ENCODE measurements around the gene IL23R.

IL23R gene

DNA sequence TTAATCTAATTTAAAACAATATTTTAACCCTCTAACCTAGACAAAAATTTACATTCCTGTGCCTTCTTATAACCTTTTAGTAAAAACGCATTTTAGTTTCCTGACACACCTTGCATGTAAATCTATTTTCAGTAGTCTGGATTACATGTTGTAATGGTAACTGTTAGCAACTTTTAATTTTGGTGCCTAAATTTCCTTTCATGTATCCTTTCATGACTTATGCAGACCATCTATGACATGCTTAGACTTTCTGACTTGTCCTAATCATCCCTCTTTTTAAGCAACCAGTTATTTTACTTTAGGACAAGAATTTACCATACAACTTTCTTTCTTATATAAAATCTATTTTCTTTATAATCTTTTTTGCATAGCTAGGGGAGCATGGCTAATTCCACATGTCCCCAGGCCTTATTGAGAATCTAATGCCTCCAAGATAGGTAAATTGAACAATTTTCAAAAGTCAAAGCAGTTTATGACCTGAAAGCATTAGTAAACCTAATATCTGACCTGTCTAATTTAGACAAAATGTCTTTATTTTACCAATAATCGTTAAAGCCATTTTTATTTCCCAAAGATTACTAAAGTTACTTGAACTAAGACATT, 83.9 kb downstream of the IL23R start:
- DNase-seq = no peak

DNA sequence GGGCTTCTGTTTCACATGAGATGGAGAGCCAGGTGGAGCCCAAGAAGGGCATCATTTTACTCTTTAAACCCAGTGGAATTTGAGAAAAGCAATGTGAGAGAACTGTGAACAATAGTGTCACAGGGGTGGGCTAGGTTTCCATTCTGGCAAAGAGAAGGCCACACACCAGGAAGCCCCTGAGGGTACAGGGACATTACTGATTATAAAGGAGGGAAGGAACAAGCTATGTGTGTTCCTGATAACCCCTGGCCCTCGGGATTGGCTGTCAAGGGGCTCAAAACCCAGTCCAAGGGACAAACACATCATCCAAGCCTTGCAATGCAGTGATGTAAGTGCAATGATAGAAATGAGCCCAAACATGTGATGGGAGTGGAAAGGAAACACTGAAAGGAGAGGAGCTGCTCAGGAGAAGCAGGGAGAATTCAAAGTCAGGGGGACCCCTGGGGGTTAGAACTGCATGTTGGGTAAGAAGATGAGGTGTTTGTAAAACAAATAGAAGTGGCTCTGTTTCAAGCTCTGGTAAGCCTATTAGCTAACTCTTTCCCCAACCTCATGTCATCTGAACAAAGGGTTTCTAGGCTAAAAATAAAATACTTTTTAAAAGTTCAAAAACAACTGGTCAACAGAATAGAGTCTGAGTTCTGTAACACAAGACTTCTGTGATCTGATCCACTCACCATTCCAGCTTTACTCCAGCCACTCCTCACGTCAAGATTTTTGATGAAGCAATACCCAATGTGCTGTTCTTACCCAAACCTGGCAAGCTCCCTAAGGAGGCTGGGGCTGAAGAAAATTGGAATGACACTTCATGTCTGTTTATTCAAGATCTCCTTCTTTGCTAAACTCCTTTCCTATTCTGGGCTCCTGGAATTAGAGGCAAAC, 90.3 kb downstream of the IL23R start:
- no peak for DNase-seq

DNA sequence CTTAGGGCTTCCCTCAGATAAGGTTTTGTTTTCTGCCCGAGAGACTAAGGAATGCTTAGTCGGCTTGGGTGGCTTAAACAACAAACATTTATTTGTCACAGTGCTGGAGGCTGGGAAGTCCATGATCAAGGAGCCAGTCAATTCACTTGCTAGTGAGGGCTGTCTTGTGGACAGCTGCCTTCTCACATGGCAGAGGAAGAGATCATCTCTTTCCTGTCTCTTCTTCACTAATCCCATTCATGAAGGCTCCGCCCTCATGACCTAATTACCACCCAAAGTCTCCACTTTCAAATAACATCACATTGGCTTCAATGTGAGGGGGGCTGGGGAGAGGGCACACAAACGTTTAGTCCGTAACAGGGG, 90.9 kb downstream of the IL23R start:
- DNase-seq = no peak

DNA sequence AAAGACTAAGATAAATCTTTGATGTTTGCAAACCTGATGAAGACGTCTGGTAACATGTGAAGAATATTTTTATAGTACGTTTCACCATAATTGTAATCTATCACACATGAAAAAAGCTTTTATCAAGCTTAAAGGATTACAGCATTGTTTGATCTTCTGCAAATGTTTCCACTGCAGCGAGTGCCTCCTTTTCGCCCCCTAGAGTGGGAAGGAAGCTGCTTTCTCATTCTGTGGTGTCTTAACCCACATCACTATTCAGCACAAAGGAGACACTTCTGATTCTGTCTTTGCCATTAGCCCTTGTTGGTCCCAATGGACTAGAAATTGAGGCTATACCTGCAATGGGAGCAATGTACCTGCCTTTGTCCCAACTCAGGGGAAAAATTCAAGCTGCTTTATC, 95.4 kb downstream of the IL23R start:
- no peak for DNase-seq

DNA sequence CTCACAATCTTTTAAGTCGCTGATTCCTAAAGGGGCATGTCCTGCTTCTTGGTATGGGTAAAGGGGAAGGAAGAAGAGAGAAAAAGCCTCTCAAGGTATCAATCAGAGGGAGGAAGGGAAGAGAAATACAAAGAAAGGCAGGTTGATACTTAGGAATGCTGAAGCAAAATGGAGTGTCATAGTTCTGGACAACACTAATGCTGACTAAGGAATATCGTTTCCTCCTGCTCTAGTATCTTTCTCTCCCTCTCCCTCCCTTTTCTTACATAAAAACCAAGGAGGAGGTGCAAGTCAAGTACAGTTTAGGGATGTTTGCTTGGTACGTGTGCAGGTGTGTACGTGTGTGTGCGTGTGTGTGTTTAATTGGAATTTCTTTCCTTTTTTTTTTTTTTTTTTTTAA, 96.5 kb downstream of the IL23R start:
- DNase-seq = no peak

DNA sequence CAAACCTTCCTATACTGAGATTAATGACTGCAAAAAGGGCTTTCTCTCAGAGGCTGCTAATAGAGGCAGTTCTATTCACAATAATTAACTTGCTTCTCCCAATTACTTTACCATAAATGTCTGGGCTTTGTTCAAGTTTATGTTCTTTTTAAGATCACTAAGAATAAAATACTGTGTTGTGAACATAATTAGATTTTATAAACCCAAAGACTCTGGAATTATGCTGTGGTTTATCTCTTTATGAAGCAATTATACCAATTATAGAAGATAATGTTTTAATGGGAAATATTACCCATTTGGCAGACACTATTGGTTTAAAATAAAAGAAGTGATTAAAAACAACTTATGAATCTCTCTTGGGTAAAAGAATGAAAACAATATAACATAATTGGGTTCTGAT, 97.9 kb downstream of the IL23R start:
- DNase-seq = no peak

DNA sequence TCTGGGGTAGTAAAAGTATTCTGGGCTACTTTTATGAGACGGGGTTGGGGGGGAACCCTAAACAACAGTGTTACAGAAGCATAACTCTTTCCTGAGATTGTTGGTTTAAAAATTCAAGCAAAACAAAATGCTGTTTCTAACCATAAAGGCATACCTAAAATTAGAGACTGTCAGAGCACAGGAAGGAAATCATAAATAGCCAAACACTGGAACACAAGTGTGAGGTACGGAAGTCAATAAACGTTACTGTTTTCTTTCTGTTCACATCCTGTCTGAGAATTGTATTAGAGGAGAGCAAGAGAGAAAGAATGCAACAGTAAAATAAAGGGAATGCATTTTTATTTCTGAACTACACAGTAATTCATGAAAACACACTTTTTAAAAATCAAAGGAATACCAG, 98.6 kb downstream of the IL23R start:
- no peak for DNase-seq

DNA sequence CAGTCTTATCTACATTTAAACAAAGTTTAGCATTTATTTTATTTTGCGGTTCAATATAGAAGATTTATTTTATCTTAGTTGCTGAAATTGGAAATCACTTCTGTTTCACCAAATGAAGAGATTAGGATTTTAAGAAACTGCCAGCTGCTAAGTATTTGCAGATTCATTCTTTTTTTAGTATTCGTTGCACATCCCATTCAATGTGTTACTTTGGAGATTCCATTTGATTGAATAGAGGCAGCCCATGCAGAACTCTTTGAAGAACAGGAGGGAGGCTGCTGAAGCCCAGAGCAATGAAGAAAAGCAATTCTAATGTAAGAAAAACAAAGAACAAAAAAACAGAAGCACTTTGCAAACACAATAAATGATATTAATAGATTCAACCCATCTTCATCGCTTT, 102.8 kb downstream of the IL23R start:
- no peak for DNase-seq

DNA sequence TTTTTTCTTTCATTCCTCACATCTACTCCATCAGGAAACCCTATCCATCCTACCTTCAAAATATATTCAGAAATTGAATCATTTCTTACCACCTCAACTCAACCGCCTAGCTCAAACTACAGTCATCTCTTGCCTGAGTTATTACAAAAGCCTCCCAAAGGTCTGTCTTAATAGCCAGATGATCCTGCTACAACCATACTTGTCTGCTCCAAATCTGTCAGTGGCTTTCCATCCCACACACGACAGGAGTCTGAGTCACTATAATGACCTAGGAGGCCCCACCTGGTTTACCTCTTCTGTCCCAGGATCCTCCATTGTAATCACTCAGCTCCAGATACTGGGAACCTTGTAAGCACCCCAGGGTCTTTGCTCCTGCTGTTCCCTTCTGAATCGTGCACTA, 104.3 kb downstream of the IL23R start:
- no peak for DNase-seq

DNA sequence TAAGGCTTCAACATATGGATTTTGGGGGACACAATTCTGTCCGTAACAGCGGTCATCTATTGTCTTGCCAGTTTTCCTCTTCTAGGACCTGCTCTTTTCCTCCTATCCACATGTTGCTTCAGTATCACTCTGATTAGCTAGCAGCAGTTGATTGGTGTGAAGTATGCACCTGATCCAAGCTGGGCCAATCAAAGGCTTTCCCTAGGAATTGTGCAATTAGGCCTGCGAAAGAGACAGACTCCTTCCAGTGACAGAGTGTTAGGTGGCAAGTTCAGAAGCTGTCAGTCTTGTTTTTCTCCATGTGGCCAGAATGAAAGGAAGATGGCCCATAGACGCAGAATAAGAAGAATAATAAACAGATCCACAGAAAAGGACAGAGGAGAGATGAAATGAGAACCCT, 107.3 kb downstream of the IL23R start:
- DNase-seq = no peak

DNA sequence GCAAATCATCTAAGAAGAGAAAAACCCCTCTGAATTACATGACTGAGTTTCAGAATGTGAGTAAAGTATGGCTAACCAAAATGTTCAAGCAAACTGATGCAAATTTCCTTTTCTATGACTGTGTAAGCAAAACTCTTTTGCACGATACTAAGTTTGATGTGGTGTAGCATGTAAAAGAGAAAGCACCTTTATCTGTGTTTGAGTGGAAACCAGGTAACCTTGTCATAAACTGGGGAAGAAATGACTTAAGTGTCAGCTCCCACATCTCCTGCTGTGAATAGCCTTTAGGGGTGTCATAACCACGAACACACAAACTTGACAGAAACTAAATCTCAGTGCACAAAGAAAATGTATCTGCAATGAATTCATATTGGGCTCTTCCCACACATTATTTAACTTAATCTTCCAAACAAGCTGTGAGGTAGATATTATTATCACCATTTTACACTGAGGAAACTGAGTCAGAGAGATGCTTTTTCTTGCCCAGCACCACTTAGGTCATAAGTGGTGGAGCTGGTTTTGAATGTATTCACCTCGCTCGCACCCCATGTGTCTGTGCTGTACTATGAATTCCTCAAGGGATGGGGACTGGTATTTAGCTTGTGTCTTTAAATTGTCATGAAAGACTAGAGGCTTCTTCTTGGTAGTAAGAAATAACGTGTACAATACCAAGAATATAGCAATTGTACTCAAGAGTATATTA, 108.5 kb downstream of the IL23R start:
- no peak for DNase-seq

DNA sequence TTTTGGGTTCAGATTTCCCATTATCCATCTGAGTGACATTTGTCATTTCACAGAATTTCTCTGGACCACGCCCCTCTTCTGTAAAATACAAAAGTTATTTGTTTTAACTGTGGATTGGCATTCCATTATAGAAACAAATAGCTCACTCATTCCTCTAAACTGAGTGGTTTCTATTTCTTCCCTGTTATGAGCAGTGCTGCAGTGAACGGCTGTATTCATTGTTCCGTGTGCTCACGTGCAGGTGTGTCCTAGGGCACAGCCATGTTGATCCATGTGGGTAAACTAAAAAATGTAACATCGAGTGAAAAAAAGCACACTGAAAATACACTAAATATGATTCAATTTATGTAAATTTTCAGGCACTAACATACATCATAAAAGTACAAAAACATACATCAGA, 114.4 kb downstream of the IL23R start:
- DNase-seq = no peak

DNA sequence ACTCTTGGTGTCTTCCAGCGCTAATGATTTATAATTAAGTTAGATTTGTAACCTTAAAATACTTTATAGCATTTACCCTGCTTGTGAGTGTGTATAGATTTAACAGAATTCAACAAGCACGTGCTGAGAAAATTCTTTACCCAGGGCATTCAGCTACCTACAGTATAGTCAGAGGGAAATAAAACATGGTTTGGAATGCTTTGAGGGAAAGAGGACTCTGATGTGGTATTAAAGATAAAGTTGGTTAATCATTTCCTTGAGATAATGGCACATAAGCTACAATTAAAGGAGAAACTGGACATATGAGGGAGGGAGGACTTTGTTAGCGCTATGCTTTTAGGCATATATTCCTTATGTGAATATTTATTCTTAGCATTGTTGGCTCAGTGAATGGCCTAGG, 115.0 kb downstream of the IL23R start:
- no peak for DNase-seq

DNA sequence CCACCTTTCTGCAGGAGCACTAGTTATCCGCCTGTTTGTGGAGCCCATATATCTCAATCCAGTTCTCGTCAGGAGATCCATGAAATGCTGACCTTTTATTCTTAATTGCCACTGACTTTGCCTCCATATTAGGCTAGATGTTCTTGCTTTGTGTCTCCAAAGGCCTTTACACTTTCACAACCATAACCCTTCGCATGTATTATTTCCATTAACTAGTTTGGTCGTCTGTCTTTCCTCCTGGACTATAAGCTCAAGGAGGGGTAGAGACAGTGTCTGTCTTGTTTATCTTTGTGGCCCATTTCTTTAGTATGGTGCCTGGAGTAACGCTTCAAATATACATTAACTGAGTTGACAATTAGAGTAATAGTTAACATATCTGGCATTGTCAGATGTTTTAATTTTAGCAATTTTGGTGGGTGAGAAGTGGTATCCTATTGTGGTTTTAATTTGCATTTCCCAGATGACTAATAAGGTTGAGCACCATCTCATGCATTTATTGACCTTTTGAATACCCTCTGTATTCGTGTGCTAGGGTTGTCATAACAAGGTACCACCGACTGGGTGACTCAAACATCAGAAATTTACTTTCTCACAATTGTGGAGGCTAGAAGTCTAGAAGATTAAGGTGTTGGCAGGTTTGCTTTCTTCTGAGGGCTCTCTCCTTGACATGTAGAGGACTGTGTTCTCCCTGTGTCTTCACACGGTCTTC, 119.7 kb downstream of the IL23R start:
- no peak for DNase-seq

DNA sequence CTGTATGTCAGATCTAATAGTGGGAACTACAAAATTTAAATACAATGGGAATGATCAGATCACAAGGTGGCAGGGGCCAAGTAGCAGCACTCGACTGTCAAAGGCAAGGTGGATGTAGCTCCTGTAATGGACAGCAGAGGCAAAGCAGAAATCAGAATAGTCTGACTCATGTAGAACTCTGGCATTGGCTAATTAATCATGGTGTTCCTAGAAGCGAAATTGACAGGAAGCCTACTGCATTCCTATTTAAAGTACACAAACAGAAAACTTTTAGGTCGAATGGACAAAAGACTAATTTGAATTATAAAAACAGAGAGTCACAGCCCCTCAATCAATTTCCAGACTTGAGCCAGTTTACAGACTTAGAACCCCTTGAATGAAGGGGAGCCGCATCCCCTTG, 124.0 kb downstream of the IL23R start:
- DNase-seq = no peak

DNA sequence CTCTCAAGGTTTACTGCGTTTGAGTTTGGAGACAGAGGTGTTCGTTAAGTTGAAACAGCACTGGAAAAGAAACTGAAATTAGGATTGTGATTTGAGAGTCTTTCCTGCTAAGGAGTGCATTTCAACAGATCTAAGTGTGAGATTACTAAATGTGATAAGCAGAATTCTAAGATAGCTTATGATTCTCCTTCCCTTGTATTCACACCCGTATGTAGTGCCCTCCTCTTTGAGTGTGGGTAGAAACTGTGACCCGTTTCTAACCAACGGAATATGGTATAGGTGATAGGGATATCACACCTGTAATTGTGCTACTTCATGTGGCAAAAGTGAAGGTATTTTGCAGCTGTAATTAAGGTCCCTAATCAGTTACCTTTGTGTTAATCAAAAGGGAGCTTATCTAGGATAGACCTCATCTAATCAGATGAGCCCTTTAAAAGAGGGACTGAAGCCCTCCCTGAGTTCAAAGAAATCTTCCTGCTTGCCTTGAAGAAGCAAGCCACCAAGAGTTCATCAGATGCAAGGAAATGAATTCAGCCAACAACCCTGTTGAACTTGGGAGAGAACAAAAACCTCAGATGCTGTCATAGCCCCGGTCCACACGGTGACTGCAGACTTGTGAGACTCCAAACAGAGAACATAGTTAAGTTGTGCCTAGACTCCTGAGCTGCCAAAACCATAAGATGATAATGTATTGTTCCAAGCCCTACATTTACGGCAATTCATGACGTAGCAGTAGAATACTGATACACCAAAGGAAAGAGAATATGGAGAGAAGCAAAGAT, 128.8 kb downstream of the IL23R start:
- no peak for DNase-seq

DNA sequence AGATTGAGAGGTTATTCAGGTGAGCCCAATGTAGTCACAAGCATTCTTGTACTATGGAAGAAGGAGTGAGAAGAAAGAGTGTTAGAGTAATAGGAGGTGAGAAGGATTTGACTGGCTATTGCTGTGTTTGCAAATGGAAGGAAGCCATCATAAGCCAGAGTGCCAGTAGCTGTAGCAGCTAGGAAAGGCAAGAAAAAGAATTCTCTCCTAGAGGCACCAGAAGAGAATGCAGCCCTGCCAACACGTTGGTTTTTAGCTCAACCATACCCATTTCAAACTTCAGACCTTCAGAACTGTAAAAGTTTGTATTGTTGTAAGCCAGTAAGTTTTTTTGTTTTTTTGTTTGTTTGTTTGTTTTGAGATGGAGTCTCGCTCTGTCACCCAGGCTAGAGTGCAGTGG, 132.5 kb downstream of the IL23R start:
- DNase-seq = no peak

DNA sequence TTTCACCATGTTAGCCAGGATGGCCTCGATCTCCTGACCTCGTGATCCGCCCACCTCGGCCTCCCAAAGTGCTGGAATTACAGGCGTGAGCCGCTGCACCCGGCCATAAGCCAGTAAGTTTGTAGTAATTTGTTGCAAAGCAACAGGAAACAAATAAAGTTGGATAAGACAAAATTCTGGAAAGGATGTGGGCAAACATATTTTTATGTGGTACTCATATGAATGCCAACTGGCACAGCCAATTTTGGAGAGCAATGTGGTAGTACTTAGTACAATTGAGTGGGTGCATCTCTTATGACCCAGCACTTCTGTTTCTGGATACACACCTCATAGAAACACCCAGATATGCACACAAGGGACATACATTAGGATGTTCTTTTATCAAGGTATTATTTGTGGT, 133.0 kb downstream of the IL23R start:
- no peak for DNase-seq

DNA sequence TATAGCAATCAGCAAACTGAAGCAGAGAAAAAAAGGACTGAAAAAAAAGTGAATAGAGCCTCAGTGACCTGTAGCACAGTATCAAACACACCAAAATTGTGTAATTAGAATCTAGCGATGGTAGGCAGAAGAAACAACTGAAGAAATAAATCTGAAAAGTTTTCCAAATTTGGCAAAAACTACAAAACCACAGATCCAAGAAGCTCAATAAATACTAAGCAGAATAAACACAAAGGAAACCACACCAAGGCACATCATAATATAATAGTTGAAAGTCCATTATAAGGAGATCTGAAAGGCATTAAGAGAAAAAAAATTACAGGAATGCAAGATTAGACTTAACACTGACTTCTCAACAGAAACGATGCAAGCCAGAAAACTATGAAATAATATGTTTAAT, 134.3 kb downstream of the IL23R start:
- DNase-seq = no peak

DNA sequence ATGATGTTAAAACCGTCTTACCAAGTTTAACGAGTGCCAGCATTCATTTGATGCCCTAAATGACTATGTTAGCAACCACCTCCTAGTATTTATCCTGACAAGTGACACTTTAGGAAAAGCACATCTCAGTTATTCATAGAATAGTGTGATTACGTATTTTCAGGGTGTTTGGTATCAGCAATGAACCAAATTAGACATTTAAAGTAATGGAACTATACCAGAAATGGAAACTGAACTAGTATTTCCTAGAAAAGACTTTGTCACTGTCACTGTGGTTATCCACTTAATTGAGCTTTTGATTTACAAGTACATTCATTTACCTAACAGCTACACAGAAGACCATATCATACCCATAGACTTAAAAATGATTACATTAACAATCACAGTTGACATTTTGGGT, 137.8 kb downstream of the IL23R start:
- no peak for DNase-seq

DNA sequence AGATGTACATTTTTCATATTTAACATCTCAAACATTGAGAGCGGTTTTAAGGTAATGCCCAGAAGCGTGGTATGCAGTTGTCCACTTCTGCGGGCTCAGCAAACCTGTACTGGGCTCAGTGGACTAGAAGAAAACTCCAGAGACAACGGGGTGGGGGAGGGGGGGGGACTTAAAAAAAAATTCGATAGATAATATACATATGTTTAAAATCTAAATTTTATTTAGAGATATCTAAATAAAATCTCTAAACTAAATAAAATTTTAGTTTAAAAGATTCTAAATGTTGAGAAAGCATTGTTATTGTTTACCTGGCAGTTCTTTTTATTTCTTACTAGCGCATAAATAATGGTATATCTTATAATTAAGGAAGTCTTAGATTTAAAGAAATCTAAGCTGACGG, 140.3 kb downstream of the IL23R start:
- DNase-seq = no peak

DNA sequence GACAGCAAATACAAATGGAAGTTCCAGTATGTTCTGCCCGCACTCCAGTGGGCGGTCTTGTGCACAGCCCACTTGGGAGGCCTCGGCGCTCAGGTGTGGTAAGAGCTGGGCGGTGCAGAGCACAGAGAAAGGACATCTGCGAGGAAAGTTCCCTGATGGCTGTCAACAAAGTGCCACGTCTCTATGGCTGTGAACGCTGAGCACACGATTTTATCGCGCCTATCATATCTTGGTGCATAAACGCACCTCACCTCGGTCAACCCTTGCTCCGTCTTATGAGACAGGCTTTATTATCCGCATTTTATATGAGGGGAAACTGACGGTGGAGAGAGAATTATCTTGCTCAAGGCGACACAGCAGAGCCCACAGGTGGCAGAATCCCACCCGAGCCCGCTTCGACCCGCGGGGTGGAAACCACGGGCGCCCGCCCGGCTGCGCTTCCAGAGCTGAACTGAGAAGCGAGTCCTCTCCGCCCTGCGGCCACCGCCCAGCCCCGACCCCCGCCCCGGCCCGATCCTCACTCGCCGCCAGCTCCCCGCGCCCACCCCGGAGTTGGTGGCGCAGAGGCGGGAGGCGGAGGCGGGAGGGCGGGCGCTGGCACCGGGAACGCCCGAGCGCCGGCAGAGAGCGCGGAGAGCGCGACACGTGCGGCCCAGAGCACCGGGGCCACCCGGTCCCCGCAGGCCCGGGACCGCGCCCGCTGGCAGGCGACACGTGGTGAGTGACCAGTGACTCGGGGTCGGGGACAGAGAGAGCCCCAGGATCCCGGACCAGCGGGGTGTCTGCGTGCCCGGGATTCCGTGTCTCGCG, 141.2 kb downstream of the IL23R start, which contains the start of gene IL12RB2:
IL12RB2 (plus strand) TSS at position 623 of the 810 bp plus-strand sequence. CDS start 12,496 bp downstream, outside the sequence.
- DNase-seq = peak; percentile 77

All from activated CD8-positive, alpha-beta memory T cell treated with anti-CD3 and anti-CD28 coated beads, Interleukin-2, amount 50 U/mL, for 48 hours (primary cell).